GM18520 (cell line): ENCODE data around the gene TNNC2.
"Not testable (repeated sequence)": the region's sequence is repeated elsewhere in the genome, so short reads cannot be mapped to it uniquely, and the experiment has no call there.

ENCODE experiments used
- ATAC-seq: cut with Tn5 transposase; IDR thresholded peaks from one replicate; pipeline ENCODE4 v1.9.1; 2021; ENCODE audit not compliant: unreplicated experiment

TNNC2 gene

DNA sequence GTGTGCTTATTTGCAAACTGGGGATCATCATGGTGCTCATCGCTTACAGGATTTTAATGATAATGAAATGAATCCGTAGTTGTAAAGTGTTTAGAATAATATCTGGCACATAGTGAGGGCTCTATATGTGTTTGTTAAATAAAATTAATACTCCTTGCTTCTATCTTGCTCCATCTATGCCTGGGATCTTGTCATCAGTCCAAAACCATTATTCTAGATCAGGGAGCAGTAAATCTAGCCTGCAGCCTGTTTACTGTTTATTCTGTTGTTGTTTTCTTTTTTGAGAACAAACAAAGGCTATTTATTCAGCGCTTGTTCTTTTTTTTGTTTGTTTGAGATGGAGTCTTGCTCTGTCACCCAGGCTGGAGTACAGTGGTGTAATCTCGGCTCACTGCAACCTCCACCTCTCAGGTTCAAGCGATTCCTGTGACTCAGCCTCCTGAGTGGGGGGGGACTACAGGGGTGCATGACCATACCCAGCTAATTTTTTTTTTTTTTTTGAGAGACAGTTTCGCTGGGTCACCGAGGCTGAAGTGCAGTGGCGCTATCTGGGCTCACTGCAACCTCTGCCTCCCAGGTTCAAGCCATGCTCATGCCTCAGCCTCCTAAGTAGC is 22.0 kb upstream of the TNNC2 start:
- ATAC-seq, result no peak

DNA sequence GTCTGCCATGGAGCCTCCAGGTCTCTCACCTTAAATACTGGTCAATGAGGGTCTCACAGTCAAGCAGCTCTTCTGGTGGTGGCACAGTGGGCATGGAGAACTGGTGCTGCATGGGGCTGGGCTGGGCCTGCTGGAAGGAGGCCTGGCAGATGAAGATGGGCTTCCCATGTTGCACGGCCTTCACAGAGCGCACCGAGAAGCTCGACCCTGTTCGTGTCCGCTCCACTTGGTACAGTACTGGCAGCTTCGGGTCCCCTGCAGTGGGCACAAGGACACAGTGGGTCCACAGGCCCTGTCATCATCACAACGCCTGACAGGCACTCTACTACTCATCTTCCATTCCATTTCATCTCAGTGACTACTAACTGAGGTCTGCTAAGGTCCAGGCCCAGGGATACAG is 21.3 kb upstream of the TNNC2 start:
- no peak for ATAC-seq

DNA sequence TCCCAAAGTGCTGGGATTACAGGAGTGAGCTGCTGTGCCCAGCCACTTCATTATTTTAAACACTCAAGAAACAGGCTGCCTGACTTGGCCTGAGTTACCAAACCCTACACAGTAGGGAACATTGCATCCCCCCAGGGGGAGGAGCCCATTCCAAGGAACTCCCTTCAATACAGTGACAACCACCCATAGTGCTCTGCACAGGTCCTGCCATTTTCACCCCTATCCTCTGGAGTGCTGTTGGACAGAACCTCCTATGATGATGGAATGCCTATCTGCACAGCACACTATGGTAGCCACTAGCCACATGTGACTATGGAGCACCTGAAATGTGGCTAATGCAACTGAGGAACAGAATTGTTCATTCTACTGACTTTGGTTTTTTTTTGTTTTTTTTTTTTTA is 18.3 kb upstream of the TNNC2 start:
- no peak for ATAC-seq

DNA sequence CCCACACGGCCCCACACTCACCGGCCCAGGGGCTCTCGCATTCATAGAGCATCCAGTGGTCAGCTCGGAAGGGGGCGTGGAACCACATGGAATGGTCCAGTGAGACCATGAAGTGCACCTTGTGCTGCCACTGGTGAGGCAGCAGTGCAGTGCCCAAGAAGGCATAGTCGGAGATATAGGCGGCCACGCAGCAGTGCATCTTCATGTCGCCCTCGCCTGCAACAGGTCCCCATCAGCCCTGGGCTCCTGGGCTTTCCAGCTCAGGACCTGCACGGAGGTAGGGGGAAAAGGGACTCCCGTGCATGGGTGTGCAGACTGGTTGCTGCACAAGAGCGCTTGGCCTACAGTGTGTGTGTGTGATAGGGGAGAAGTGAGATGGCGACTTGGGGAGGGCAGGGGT is 16.4 kb upstream of the TNNC2 start:
- no peak for ATAC-seq

DNA sequence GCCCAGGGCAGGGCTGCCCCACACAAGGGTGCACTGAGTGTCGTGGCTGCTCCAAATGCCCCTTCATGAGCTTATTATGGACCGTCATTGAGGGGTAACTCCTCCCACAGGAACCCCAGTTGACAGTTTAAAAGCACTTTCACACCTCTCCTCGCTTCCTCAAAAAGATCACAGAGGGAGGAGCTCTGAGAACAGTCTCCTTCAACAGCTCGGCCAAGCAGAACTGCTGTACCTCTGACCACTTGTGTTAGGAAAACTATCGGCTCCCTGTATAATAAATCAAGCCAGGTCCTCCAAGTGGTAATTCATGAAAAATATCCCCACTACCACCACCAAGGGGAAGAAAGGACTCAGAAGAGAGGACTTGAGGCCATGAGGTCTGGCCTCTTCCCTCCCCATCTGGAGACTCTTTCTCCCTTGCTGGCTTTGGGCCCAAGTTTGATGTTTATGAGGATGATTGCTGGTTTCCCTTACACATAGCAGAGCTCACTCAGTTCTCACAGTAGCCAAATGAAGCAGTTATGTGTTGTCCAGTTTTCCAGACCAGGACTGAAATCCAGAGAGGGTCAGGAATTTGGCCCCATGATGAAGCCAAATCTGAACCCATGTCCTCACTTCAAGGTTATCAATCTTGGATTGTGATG is 15.2 kb upstream of the TNNC2 start:
- ATAC-seq, result no peak

DNA sequence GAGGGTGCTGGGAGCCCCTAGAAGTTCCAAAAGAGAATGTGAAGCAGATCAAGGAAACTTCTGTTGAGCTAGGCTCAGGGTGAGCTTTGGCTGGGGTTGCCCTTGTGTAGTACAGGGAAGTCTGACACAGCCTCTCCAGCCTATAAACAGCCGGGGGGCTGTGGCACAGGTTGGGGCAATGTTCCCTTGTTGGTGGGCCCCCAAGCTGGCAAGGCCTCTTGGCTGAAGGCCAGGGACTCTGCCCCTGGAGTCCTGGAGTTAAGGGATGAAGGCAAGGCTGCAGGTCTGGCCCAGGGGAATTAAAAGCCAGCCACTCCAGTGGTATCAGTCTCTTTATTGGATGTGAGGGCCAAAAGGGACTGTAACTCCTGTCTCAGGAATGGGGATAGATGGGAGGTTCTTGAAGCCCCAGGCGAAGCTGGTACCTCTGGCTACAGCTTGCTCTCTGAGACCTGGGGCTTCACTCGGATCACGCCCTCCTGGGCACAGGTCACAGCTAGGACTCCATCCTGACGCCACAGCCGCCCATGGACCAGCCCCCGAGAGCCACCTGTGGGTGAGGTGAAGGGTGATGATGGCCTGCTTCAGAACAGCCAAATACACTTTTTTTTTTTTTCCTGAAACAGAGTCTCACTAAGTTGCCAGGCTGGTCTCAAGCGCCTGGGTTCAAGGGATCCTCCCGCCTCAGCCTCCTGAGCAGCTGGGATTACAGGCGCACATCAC is 14.5 kb upstream of the TNNC2 start:
- no peak for ATAC-seq

DNA sequence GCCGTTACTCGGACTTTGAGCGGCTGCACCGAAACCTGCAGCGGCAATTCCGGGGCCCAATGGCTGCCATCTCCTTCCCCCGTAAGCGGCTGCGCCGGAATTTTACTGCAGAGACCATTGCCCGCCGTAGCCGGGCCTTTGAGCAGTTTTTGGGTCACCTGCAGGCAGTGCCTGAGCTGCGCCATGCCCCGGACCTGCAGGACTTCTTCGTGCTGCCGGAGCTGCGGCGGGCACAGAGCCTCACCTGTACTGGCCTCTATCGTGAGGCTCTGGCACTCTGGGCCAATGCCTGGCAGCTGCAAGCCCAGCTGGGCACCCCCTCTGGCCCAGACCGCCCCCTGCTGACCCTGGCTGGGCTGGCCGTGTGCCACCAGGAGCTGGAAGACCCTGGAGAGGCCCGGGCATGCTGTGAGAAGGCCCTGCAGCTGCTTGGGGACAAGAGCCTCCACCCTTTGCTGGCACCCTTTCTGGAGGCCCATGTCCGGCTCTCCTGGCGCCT is 13.6 kb upstream of the TNNC2 start:
- ATAC-seq, result no peak

DNA sequence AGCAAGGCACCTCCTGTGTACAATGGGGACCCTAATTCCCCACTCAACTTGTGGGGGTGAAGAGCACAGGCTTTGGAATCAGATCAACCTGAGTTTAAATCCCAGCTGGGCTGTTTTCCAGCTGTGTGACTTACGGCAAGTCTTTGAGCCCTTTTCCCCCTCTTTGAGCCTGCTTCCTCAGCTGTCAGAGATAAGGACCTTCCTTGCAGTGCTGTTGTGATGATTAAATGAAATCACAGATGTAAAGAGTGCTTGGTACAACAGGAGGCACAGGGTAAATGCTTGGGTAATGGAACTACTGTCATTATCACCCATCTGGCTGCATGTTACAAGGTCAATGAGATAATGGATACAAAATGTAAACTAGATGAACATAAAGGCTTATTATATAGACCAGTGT is 9.7 kb upstream of the TNNC2 start:
- no peak for ATAC-seq

DNA sequence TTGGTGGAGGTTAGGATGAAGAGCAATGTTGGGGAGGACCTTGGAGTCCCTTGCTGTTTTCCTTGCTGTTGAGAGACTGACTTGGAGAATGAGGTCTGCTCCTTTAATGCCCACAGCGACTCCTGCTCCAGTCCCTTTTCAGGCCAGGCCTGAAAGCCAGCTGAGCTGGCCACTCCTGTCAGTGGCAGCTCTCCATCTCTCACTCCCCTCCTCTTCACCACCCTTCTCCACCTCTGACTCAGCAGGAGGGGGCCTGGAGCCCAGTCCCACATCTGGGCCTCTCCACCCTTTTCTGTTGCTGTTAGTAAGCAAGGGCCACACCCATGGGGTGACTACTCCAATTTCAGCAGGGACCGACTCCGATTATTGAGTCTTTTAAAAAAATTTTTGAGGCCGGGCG is 8.7 kb upstream of the TNNC2 start:
- no peak for ATAC-seq

DNA sequence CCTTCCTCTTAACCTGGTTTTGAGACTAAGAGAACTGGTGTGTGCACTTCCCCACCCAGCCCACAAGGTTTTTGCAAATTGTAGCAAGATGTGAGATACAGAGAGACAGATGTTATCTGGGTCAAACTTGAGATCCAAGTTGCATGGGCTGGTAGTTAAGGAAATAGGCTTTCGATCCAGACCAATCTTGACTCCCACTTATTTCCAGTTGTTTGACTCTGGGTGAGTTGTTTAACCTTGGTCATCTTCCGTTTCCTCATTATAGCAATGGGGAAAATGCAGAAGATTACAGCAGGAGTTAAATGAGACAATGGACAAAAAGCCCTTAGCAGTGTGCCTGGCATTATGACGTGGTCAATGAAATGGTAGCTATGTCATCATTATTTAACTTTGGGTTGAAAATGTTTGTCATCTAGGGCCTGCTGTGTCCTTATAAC is 8.2 kb upstream of the TNNC2 start:
- no peak for ATAC-seq

DNA sequence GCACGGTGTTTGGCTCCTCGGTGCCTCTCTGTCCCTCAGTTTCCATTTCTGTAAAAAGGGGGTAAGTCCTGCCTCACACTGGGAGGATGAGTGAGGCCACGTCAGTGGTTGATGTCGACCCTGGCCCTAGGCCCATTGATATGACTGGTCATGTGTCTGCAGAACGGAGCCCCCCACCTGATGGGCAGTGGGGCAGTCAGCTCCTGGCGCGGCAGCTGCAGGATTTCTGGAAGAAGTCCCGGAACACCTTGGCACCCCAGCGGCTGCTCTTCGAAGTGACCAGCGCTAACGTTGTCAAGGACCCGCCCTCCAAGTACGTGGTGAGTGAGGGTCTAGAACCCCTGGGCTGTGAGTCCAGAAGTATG is 7.7 kb upstream of the TNNC2 start:
- ATAC-seq, result no peak

DNA sequence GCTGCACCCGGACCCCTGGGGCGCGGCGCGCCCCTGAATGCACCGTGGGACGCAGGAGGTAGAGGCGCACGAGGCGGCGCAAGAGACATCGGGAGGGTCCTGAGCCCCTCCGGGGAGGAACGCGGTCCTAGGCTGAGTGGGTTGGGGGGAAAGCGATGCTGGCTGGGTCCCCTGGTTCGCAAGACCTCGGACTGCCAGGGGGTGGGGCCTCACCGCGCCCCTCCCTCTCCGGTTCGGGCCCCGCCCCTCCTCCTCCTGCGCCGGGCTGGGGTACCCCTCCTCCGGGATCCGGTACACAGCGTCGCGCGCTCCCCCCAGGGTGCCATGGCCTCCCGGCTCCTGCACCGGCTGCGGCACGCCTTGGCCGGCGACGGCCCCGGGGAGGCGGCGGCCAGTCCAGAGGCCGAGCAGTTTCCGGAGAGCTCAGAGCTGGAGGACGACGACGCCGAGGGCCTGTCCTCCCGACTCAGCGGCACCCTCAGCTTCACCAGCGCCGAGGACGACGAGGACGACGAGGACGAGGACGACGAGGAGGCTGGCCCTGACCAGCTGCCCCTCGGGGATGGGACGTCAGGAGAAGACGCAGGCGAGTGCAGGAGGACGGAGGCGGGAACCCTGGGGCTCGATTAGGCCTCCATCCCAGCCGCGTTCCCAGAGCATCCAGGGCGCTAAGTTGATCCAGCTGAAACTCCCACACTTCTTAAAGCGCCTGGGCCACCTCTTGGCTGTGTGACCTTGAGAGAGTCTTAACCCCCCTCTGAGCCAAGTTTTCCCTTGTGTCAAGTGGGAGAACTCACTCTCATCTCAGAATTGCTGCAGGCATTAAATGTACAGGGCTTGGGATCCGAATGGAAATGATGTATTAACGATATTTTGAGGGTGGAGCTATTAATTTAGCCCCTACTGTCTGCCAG is 7.0 kb upstream of the TNNC2 start:
- ATAC-seq, result no peak

DNA sequence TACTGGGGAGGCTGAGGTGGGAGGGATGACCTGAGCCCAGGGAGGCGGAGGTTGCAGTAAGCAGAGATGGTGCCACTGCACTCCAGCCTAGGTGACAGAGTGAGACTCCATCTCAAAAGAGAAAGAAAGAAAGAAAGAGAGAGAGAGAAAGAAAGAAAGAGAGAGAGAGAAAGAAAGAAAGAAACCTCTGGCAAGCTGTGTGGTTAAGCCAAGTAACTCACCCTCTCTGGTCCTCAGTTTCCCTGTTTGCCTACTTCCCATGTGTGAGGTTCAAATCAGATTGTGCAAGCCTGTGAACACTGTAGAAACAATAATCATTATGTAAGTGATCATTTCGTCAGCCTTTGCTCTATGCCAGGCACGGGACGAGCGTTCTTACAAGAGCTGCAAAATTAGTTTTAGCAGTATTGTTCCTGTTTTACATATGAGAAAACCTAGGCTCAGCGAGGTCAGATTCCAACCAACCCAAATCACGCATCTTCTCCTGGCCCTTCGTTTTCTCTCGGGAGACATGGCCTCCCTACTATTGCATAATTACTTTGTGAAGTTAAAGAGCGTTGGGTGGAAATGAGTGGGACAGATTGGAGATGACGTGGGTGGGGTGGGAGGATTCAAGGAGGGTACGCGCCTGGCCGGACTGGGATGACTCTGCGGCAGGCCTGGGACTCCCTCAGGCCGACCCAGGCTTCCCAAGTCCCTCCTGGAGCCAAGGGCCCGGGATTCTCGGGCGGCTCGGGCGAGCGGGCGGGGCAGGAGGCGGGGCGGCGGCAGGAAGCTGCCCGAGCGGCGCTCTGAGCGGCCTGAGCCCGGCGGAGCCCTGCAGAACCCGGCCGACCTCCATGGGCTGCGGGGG is 6.1 kb upstream of the TNNC2 start, which contains the start of gene SNX21:
TSS of gene SNX21 (plus strand) at position 770 of the 853 bp plus-strand sequence. CDS start 121 bp downstream, outside the sequence.
- no peak for ATAC-seq

DNA sequence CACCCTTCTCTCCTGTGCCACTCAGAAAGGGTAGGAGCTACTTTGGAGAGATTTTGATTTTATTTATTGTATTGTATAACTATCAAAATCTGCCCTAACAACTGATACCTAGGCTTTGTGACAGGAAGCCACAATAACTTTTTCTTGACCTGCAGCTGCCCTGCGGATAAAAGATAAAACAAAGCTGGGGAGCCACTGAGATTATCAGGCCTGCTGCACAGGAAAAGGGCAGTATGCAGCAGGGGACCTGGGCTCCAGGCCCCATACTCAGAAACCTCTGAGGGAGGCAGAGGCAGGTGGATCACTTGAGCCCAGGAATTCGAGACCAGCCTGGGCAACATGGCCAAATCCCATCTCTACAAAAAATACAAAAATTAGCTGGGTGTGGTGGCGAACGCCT is 5.5 kb upstream of the TNNC2 start:
- ATAC-seq, result no peak

DNA sequence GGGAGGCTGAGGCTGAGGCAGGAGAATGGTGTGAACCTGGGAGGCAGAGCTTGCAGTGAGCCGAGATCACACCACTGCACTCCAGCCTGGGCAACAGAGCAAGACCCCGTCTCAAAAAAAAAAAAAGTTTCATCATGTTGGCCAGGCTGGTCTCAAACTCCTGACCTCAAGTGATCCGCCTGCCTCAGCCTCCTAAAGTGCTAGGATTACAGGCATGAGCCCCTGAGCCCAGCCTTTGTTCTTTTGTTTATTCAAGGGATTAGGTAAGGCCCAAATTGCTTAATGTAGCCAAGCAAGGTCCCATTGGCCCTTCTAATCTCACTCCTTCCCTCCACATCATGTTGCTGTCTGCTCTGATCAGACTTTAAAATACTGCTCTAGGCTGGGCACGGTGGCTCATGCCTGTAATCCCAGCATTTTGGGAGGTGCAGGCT is 2.6 kb upstream of the TNNC2 start:
- ATAC-seq, result not testable (repeated sequence)

DNA sequence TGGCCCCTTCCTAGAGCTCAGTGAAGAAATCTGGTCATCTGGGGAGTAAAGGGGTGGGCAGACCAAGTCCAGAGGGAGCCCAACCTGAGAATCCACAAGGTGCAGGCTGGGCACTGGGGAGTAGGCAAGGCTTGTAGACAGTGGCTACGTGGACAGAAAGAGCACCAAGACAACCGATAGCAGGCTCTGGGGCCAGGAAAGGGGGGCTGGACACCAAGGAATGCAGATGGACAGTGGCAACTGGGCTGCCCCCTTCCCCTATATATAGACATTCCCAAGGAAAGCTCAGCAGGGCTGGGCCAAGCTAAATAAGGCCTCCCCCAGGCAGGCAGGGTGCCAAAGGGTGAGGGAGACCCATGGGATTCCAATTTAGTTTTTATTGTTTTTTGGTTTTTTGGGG is 1.5 kb upstream of the TNNC2 start:
- no peak for ATAC-seq

DNA sequence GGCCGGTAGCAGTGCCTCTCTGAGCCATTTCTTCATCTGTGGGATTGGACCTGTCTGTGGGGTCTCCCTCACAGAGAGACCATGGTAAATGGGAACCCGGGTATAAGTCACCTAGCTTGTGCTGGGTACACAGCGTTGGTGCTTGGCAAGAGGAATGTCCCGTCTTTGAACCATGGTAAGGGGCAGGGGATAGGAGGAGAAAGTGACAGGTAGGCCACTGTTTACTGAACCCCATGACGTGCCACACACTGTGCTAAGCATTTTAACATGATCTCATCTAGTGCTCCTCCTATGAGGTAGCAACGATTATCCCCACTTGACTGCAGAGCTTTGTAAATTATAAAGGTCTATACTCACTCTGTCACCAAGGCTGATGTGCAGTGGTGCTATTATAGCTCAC is 600 bp upstream of the TNNC2 start:
- ATAC-seq, result no peak

DNA sequence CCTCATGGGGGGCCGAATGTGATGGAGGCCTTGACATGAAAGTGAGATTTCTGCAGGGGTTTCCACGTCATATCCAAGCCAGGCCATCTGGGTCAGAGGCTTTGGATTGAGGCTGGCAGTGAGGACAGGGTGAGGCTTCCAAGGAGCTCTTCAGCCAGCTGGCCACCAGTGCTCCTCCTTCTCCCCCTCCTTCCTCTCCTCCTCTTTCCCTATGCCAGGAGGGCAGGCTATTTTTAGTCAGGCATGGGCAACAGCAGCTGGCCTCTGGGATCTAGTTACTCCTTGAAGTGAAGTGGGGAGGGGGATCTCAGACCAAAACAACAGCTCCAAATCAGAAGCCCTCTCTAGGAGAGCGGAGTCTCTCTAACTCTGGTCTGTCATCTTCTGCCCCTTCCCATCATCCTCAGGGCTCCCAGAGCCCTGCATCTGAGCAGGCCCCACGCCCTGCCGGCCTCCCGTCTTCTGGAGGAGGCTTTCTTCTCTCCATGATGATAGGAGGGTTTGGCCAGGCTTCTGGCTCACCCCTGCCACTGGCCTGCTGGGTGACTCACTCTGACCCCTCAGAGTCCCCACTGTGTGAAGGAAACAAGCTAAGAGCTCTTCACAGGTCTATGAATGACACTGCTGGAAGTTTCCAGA is 612 bp downstream of the TNNC2 start:
- no peak for ATAC-seq

DNA sequence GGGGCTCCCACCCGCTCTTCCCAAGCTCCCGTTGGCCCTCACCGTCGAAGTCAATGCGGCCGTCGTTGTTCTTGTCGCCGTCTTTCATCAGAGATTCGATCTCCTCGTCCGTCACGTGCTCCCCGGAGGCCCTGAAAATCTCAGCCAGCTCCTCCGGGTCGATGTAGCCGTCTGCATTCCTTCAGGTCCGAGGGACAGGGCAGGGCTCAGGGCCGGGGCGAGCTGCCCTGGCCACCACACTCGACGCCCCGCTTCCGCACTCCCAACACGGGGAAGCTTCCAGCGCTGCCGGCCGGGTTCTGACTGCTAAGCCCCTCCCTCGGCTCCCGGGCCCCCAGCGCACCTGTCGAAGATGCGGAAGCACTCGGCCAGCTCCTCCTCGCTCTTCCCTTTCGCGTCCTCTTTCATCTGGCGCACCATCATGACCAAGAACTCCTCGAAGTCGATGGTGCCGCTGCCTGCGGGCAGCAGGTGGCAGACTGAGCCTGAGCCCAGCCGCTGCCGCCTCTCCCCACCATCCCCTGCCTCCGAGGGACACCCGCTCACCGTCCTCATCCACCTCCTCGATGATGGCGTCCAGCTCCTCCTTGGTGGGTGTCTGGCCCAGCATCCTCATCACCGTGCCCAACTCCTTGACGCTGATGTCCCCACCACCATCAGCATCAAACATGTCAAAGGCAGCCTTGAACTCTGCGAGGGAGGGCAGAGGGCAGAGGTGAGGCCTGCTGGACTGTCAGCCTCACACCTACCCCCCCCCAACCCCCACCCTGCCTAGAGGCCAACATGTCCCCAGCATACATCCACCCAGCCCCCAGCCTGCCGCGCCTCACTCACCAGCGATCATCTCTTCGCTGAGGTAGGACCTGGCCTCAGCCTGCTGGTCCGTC is 2.9 kb downstream of the TNNC2 start:
- no peak for ATAC-seq
